Thymus (tissue), 11 donors: ENCODE results near the gene POLK. TPM values are rescaled to one million over a fixed set of nuclear protein-coding genes. Genes with fewer than 3 reads are reported as not detected.

Source experiments
- DNase-seq, 9 donors: peaks; one replicate each; pipeline ENCODE4 v3.0.0-alpha.2; 2013; ENCODE audit warnings: low spot score in 9 of 9, low read depth in 6 of 9, missing footprints in 1 of 9
- H3K27ac ChIP-seq, 2 donors: one replicate each; pipeline ENCODE4 v1.5.1; 2013; ENCODE audit warnings: control low read depth in 1 of 2, low read depth in 1 of 2, low read length in 1 of 2, mild to moderate bottlenecking in 1 of 2, moderate library complexity in 1 of 2
- H3K27me3 ChIP-seq, 2 donors: one replicate each; pipeline ENCODE4 v1.5.1; 2013; ENCODE audit warnings: low read length in 1 of 2; ENCODE audit not compliant: control insufficient read depth in 2 of 2, insufficient read depth in 1 of 2
- H3K36me3 ChIP-seq, 2 donors: one replicate each; pipeline ENCODE4 v1.5.1; 2013; ENCODE audit warnings: low read length in 1 of 2, mild to moderate bottlenecking in 1 of 2, moderate library complexity in 1 of 2; ENCODE audit not compliant: control insufficient read depth in 2 of 2, insufficient read depth in 2 of 2
- H3K4me1 ChIP-seq, 2 donors: one replicate each; pipeline ENCODE4 v1.5.1; 2013; ENCODE audit warnings: low read length in 2 of 2; ENCODE audit not compliant: control insufficient read depth in 2 of 2, insufficient read depth in 2 of 2
- H3K4me3 ChIP-seq, 2 donors: one replicate each; pipeline ENCODE4 v1.5.1; 2013; ENCODE audit warnings: low read length in 2 of 2, control low read depth in 1 of 2, mild to moderate bottlenecking in 1 of 2
- H3K9me3 ChIP-seq, 2 donors: one replicate each; pipeline ENCODE4 v1.5.1; 2013; ENCODE audit warnings: low read length in 1 of 2, mild to moderate bottlenecking in 1 of 2; ENCODE audit not compliant: control insufficient read depth in 2 of 2, insufficient read depth in 1 of 2
- WGBS: extraction: QIAGEN DNeasy Blood & Tissue Kit; methylation state at CpG from one replicate; pipeline ENCODE4 v1.1.7; 2013; 5-methylcytosine and 5-hydroxymethylcytosine counted together
- polyA plus RNA-seq: library from polyadenylated mRNA; stranded (reverse); fragments of 200-250 nt; gene quantifications from one replicate; pipeline ENCODE4 v1.2.3, GENCODE V29; 2013
- total RNA-seq: library from RNA; stranded (reverse); fragments of 120-200 nt; gene quantifications from one replicate; pipeline ENCODE4 v1.2.4, GENCODE V29; 2013
- donor health status: healthy.

The POLK gene
- total and polyA plus RNA-seq, 2 donors = 10.2 to 23.1 TPM

GRCh38 chr5:75630875-75631274, 119.2 kb downstream of the POLK start:
- H3K4me1 ChIP-seq = no peaks in the 10 kb centered on the region
- H3K27me3 ChIP-seq = no peaks in the 10 kb centered on the region
- 98% methylated on average over 2 of the region's 2 CpGs for WGBS
- DNase-seq = no peak
- no peak overlapping the region for H3K4me3 ChIP-seq
- H3K36me3 ChIP-seq = no peaks in the 10 kb centered on the region
- no peak overlapping the region for H3K27ac ChIP-seq
- no peaks in the 10 kb centered on the region for H3K9me3 ChIP-seq

- H3K27me3 ChIP-seq = no peaks in the 10 kb centered on the region
- no peak for DNase-seq
- no peaks in the 10 kb centered on the region for H3K4me1 ChIP-seq
- H3K27ac ChIP-seq = no peak overlapping the region
- H3K9me3 ChIP-seq = no peaks in the 10 kb centered on the region
- WGBS = 95% methylated on average over 1 of the region's 1 CpG
- H3K4me3 ChIP-seq = no peak overlapping the region
- no peaks in the 10 kb centered on the region for H3K36me3 ChIP-seq
Observed at GRCh38 chr5:75632321-75632720, 120.6 kb downstream of the POLK start.

- WGBS = 96% methylated on average over 1 of the region's 1 CpG
Observed at GRCh38 chr5:75637949-75638348, 126.3 kb downstream of the POLK start.

GRCh38 chr5:75639535-75640311, 128.0 kb downstream of the POLK start:
- H3K9me3 ChIP-seq = no peaks in the 10 kb centered on the region
- H3K27me3 ChIP-seq = no peaks in the 10 kb centered on the region
- H3K36me3 ChIP-seq = no peaks in the 10 kb centered on the region
- no peak overlapping the region for H3K4me3 ChIP-seq
- 88% methylated on average over 3 of the region's 3 CpGs for WGBS
- H3K27ac ChIP-seq = no peak overlapping the region
- H3K4me1 ChIP-seq = no peaks in the 10 kb centered on the region
- no peak for DNase-seq

More at GRCh38 chr5:75637949-75638348, 126.3 kb downstream of the POLK start:
- Histone ChIP-seq H3K27ac (no peak overlapping the region), H3K36me3 (no peaks in the 10 kb centered on the region), H3K4me3 (no peak overlapping the region), H3K4me1 (no peaks in the 10 kb centered on the region), H3K9me3 (no peaks in the 10 kb centered on the region), H3K27me3 (no peaks in the 10 kb centered on the region)
- DNase-seq = no peak

GRCh38 chr5:75640395-75640794, 128.7 kb downstream of the POLK start:
- Histone ChIP-seq H3K36me3 (no peaks in the 10 kb centered on the region), H3K9me3 (no peaks in the 10 kb centered on the region), H3K4me1 (no peaks in the 10 kb centered on the region), H3K27ac (no peak overlapping the region), H3K27me3 (no peaks in the 10 kb centered on the region), H3K4me3 (no peak overlapping the region)
- DNase-seq = no peak

DNA sequence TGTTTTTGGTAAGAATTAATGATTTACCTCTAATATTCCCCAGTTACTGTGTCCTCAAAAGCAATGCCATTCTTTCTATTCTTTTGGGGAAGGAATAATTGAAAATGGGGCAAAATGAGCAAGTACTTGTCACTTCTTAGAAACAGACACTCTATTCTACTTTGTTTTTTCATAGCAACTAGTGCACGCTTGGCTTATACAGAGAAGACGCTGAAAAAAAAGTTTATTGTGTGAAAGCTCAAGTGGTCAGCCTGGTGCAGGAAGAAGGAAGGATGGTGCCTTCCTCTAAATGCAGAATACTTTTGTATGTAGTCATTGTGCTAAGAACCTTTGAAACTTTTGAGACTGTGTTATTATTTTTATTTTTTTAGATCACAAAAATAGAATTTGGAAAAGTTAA, 129.1 kb downstream of the POLK start:
- H3K9me3 ChIP-seq = no peaks in the 10 kb centered on the region
- DNase-seq = no peak
- no peak overlapping the region for H3K27ac ChIP-seq
- 100% methylated on average over 2 of the region's 2 CpGs for WGBS
- H3K36me3 ChIP-seq = no peaks in the 10 kb centered on the region
- no peaks in the 10 kb centered on the region for H3K4me1 ChIP-seq
- H3K27me3 ChIP-seq = no peaks in the 10 kb centered on the region
- no peak overlapping the region for H3K4me3 ChIP-seq

DNA sequence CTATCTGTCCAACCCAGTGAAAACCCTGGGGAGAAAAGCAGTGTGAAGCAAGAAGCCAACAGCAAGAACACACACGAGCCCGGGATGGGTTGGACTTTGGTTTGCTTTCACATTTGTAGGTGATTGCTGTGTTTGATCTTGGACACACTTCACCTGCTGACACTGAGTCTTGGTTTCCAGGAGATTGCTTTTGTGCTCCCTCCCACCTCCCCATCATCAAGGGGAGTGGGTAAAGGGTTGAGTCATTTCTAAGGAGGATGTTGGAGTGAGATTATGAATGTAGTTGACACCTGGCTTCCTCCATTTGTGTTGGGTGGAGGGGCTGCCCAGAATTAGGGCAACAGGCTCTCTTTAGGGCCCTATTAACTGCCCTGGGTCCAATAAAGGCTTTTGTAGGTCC, 137.0 kb downstream of the POLK start:
- H3K27ac ChIP-seq = no peak overlapping the region
- no peaks in the 10 kb centered on the region for H3K36me3 ChIP-seq
- no peaks in the 10 kb centered on the region for H3K27me3 ChIP-seq
- H3K4me3 ChIP-seq = no peak overlapping the region
- 97% methylated on average over 2 of the region's 2 CpGs for WGBS
- DNase-seq = no peak
- no peaks in the 10 kb centered on the region for H3K9me3 ChIP-seq
- H3K4me1 ChIP-seq = no peaks in the 10 kb centered on the region

Other genes with a start within 250 kb of the POLK start
- 22.1 TPM for gene HMGCR, start 174.7 kb upstream of the POLK start, total RNA-seq
- gene HMGCR, start 174.7 kb upstream of the POLK start, polyA plus RNA-seq = 10.1 TPM
- gene CERT1, start 262 bp upstream of the POLK start, total RNA-seq = 13.9 TPM
- gene CERT1, start 262 bp upstream of the POLK start, polyA plus RNA-seq = 27.1 TPM
- 0.33 TPM for gene ANKDD1B, start 99.6 kb downstream of the POLK start, total RNA-seq
- gene ANKDD1B, start 99.6 kb downstream of the POLK start, polyA plus RNA-seq = 1.6 TPM
- gene POC5, start 205.5 kb downstream of the POLK start, total RNA-seq = 21.4 TPM
- gene POC5, start 205.5 kb downstream of the POLK start, polyA plus RNA-seq = 18.9 TPM